ENCODE data around the gene MSL1. TPM values are rescaled to one million over a fixed set of nuclear protein-coding genes. Genes with fewer than 3 reads are reported as not detected.

Gene MSL1
- total RNA-seq, 1 donor from 2014 or later = 59.3 TPM

GRCh38 chr17:40097087-40097486 lies 24.7 kb upstream of the MSL1 start:
- DNase-seq (ENCODE audit: low read depth) = no peak
- no peak for TF ChIP-seq CTCF (conservative IDR thresholded peaks at IDR 0.05; ENCODE audit: low read depth, low read length)

DNA sequence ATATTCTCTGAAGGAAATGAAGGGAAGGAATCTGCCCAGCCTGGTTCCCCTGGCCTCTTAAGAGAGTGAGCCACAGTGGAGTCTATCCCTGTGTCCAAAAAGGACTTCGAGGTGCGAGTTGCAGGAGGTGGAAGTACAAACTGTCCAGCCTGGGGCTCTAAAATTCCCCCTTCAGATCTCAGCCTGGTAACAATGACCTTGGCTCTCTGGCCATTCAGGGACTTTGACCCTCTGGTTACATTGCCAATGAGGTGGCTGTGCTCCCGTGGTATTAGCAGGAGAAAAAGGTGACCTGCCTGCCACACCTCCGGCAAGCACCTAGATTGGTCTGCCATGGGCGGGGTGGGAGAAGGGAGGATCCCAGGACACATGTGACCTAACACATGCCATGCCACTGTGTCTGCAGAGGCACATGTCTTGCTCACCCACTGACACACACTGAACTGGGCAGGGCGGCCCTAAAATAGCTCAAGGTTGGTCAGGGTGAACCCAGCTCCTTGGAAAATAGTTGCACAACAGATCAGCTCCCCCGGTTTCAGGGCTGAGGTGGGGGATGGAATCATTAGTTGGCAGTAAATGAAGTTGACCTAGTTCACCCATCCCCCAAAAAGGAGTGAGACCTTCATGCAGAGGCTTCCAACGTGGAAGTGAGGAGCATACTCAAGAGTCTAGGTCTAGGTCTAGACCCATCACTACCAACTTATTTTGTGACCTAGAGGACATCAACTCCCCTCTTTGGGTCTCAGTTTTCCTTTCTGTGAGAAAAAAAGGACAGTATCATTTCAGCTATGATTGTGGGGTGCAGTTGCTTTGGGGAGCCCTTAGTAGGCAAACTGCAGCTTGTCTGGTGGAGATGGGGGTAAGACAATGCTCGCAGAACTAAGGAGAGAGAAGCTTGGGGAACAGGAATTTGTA lies 23.6 kb upstream of the MSL1 start:
- peak overlapping the region; percentile 43 for H3K4me3 ChIP-seq (ENCODE audit: low read depth, low read length)
- DNase-seq (ENCODE audit: low read depth) = no peak
- TF ChIP-seq CTCF (conservative IDR thresholded peaks at IDR 0.05; ENCODE audit: low read depth, low read length) = no peak

More at GRCh38 chr17:40097087-40097486, 24.7 kb upstream of the MSL1 start:
- no peak overlapping the region for H3K4me3 ChIP-seq (ENCODE audit: low read depth, low read length)

- DNase-seq (ENCODE audit: low read depth) = peak; percentile 83
- peak overlapping the region; percentile 79 for H3K4me3 ChIP-seq (ENCODE audit: low read depth, low read length)
- no peak for TF ChIP-seq CTCF (conservative IDR thresholded peaks at IDR 0.05; ENCODE audit: low read depth, low read length)
Measured at GRCh38 chr17:40098846-40099618, 22.7 kb upstream of the MSL1 start.

GRCh38 chr17:40099619-40100418 lies 22.0 kb upstream of the MSL1 start:
- H3K4me3 ChIP-seq (ENCODE audit: low read depth, low read length) = peak overlapping the region; percentile 79
- DNase-seq (ENCODE audit: low read depth) = no peak
- TF ChIP-seq CTCF (conservative IDR thresholded peaks at IDR 0.05; ENCODE audit: low read depth, low read length) = no peak

- DNase-seq (ENCODE audit: low read depth) = no peak
- peak within 1 kb of the TSS; percentile 79 for H3K4me3 ChIP-seq (ENCODE audit: low read depth, low read length)
- no peak for TF ChIP-seq CTCF (conservative IDR thresholded peaks at IDR 0.05; ENCODE audit: low read depth, low read length)
Measured at GRCh38 chr17:40100419-40100668, 21.4 kb upstream of the MSL1 start, which contains the start of gene NR1D1. Gene NR1D1 (minus strand): TSS chr17:40100589. CDS start chr17:40100094, 495 bp downstream.

DNA sequence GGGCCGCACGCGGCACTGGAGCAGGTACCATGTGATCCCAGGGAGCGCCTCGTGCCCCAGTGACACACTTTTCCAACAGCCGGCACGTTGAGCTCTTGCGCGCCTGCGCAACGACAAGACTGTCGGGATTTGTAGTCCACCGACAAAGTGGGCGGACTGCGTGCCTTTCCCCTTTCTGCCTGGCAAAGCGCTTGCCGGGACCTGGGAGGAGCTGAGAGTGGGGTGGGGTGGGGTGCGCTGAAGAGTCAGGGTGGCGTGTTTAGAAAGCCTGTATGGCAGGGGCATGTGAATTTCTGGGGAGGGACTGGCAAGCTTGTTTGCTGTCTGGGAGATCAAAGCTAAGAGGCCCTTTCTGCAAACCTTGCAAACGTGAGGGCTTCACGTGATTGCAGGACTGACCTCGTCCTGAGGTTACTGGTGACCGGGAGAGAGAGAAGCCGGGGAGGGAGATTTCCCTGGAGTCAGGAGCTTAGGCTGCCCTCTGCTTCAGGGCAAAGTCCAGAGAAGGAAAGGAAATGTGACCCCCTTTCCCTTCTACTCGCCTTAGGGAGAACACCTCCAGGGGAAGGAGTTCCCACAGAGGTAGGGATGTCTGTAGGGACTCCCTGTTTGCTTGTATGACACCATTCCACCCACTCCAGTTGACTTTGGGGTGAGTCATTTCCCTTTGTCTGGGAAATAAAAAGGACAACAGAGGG lies 21.0 kb upstream of the MSL1 start:
- no peak for TF ChIP-seq CTCF (conservative IDR thresholded peaks at IDR 0.05; ENCODE audit: low read depth, low read length)
- H3K4me3 ChIP-seq (ENCODE audit: low read depth, low read length) = peak overlapping the region; percentile 79
- DNase-seq (ENCODE audit: low read depth) = peak; percentile 82
